Measurements from ENCODE around the gene KDM2B. TPM values are rescaled to one million over a fixed set of nuclear protein-coding genes. Genes with fewer than 3 reads are reported as not detected.

Gene KDM2B
- total RNA-seq, 1 experiment from 2014 or later = 15.5 TPM

DNA sequence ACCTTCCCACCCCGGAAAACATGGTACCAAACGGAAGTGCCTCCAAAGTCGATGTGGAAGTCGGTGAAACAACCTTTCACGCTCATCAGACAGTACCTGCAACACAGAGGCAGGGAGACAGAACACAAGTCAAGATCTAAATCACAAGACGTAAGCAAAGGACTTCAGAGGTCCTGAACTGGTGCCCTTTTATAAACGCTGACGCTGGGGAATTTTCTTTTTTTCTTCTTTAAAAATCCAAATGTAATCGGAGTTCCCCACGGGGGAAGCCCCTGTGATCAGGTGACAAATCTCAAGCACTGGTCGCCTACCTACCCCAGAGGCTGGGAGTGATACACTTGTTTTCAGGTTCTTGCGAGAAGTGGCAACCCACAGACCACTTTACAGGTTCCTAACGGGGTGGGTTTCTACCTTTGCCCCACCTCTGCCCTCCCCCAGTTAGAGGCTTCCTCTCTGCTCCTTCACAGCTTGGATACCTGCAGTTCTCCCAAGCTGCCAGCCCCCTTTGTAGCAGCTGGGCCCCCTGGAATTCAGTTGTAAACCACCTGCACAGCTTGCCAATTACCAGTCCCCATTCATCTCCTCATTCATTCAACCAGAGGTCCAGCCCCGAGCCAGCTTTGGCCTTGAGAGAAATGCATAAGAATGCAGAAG, 46.2 kb downstream of the KDM2B start:
- Mint-ChIP-seq H3K9me3 (ENCODE audit: unreplicated experiment) (no peaks in the 10 kb centered on the region), H3K4me1 (ENCODE audit: insufficient read depth, unreplicated experiment) (peaks cover 18% of the 10 kb centered on the region), H3K27me3 (ENCODE audit: insufficient read depth, unreplicated experiment) (no peaks in the 10 kb centered on the region), H3K36me3 (ENCODE audit: insufficient read depth, unreplicated experiment) (no peaks in the 10 kb centered on the region), H3K27ac (ENCODE audit: low read depth, unreplicated experiment) (no peak overlapping the region), H3K4me3 (ENCODE audit: unreplicated experiment) (no peak overlapping the region)
- CTCF ChIA-PET = no interaction called here
- TF ChIP-seq, protein P1, sequence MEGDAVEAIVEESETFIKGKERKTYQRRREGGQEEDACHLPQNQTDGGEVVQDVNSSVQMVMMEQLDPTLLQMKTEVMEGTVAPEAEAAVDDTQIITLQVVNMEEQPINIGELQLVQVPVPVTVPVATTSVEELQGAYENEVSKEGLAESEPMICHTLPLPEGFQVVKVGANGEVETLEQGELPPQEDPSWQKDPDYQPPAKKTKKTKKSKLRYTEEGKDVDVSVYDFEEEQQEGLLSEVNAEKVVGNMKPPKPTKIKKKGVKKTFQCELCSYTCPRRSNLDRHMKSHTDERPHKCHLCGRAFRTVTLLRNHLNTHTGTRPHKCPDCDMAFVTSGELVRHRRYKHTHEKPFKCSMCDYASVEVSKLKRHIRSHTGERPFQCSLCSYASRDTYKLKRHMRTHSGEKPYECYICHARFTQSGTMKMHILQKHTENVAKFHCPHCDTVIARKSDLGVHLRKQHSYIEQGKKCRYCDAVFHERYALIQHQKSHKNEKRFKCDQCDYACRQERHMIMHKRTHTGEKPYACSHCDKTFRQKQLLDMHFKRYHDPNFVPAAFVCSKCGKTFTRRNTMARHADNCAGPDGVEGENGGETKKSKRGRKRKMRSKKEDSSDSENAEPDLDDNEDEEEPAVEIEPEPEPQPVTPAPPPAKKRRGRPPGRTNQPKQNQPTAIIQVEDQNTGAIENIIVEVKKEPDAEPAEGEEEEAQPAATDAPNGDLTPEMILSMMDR (IDR thresholded peaks at IDR 0.05; ENCODE audit: unreplicated experiment) = no peak
- no peak for DNase-seq (ENCODE audit: unreplicated experiment)
- intact Hi-C loops (cut with micrococcal nuclease) = no loop called here
- POLR2A ChIA-PET = interaction anchor here (0.5 kb wide), 1 partner anchor 85 kb away, joined by 3 read pairs; no protein-coding TSS in a partner anchor
- no TSS peak for BruUV-seq (replicated peaks)

DNA sequence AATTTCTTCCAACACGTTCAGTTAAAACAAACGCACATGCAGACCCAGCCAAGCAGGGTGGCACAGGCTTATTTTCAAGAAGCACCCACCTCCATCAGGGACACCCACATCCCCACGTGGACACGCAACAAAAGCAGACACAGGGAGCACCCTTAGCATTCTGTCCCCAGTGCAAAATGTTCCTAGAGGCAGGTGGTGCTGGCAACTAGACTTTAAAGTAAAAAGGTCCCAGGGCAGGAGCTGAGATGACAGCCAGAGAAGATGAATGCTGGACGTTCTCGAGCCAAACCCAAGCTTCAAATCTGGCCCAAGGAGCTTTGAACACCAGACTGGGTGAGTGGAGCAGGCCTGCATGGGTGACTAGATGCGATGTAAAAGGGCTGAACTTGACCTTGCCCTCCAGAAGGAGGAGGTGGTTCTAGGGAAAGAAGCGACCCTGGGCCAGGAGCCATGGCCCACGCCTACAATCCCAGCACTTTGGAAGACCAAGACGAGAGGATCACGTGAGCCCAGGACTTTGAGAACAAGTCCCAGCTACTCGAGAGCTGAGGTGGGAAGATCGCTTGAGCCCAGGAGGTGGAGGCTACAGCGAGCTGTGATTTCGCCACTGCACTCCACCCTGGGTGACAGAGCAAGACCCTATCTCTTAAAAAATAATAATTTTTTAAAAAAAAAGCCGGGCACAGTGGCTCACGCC, 47.3 kb downstream of the KDM2B start:
- no peaks in the 10 kb centered on the region for H3K9me3 Mint-ChIP-seq (ENCODE audit: unreplicated experiment)
- POLR2A ChIA-PET = interaction anchor here (0.7 kb wide), 1 partner anchor 16 kb away, joined by 3 read pairs; no protein-coding TSS in a partner anchor

DNA sequence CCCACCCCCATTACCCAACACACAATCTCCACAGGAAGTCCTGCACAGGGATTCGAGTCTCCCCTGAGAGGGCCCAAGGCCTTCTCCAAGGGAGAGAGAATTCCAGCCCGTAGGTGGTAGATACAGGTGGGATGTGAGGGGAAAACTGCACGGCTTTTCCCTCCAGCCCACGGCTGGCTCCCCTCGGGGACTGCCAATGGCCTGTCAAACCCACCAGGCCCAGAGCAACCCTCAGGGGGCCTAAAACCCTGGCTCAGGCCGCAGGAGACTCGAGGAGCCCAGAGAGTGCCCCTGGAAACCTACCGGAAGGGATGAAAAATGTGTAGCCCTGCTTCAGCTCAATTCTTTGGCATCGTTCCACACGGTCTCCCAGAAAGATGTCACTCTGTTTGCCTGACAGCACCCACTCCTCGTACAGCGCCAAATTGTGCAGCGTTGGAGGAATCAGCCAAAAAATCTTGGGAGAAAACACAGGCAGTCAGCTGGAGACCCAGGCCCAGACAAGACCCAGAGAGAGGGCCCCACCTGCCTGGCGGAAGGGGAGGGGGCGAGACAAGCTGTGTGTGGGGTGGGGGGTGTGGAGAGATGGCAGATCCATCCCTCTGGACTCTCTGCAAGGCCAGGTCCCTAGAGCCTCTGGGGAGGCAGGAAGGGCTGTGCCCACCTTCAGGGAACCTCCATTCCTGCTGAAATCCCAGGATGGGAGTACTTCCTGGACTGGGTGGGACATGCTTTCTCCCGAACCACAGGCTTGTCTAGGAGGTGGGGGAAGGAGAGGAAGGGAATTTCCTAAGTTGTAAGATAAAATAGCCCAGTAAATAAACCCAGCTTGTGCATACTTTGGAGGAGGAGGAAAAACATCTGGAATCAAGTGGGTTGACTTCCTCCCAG, 48.1 kb downstream of the KDM2B start:
- POLR2A ChIA-PET = interaction anchor here (0.7 kb wide), 1 partner anchor 15 kb away, joined by 3 read pairs; no protein-coding TSS in a partner anchor
- DNase-seq (ENCODE audit: unreplicated experiment) = no peak
- H3K4me3 Mint-ChIP-seq (ENCODE audit: unreplicated experiment) = no peak overlapping the region
- no TSS peak for BruUV-seq (replicated peaks)
- TF ChIP-seq, protein P1 (IDR thresholded peaks at IDR 0.05; ENCODE audit: unreplicated experiment) = no peak
- intact Hi-C loops (cut with micrococcal nuclease) = no loop called here
- no peaks in the 10 kb centered on the region for H3K27me3 Mint-ChIP-seq (ENCODE audit: insufficient read depth, unreplicated experiment)
- no peaks in the 10 kb centered on the region for H3K9me3 Mint-ChIP-seq (ENCODE audit: unreplicated experiment)
- no peaks in the 10 kb centered on the region for H3K36me3 Mint-ChIP-seq (ENCODE audit: insufficient read depth, unreplicated experiment)
- H3K27ac Mint-ChIP-seq (ENCODE audit: low read depth, unreplicated experiment) = no peak overlapping the region
- peaks cover 12% of the 10 kb centered on the region for H3K4me1 Mint-ChIP-seq (ENCODE audit: insufficient read depth, unreplicated experiment)
- CTCF ChIA-PET = interaction anchor here (0.8 kb wide), 1 partner anchor 89 kb away, joined by 3 read pairs; no protein-coding TSS in a partner anchor

More for the DNA sequence above, 47.3 kb downstream of the KDM2B start:
- CTCF ChIA-PET = interaction anchor here (0.8 kb wide), 1 partner anchor 90 kb away, joined by 3 read pairs; no protein-coding TSS in a partner anchor
- H3K4me3 Mint-ChIP-seq (ENCODE audit: unreplicated experiment) = no peak overlapping the region
- TF ChIP-seq, protein P1 (IDR thresholded peaks at IDR 0.05; ENCODE audit: unreplicated experiment) = no peak
- peaks cover 16% of the 10 kb centered on the region for H3K4me1 Mint-ChIP-seq (ENCODE audit: insufficient read depth, unreplicated experiment)
- DNase-seq (ENCODE audit: unreplicated experiment) = no peak
- H3K27ac Mint-ChIP-seq (ENCODE audit: low read depth, unreplicated experiment) = no peak overlapping the region
- intact Hi-C loops (cut with micrococcal nuclease) = no loop called here
- no TSS peak for BruUV-seq (replicated peaks)
- H3K36me3 Mint-ChIP-seq (ENCODE audit: insufficient read depth, unreplicated experiment) = no peaks in the 10 kb centered on the region
- H3K27me3 Mint-ChIP-seq (ENCODE audit: insufficient read depth, unreplicated experiment) = no peaks in the 10 kb centered on the region

DNA sequence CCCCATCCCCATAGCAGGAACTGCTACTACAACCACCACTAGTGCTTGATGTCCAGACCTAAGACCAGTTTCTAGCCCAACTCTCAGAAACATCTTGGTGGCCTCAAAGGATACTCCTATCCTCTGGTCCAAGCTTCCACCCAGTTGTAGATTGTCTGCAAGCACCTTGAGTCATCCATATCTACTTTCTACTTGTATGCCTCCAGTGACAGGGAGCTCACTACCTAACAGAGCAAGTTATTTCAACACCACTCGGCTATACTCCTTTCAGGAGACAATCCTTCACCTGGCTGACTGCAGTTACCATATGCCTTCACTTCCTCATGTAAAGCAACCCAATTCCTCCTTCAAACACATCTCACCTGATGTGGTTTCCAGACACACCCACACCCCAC, 49.5 kb downstream of the KDM2B start:
- DNase-seq (ENCODE audit: unreplicated experiment) = no peak
- Mint-ChIP-seq H3K36me3 (ENCODE audit: insufficient read depth, unreplicated experiment) (no peaks in the 10 kb centered on the region), H3K4me3 (ENCODE audit: unreplicated experiment) (no peak overlapping the region), H3K27ac (ENCODE audit: low read depth, unreplicated experiment) (no peak overlapping the region), H3K4me1 (ENCODE audit: insufficient read depth, unreplicated experiment) (peaks cover 7% of the 10 kb centered on the region), H3K9me3 (ENCODE audit: unreplicated experiment) (no peaks in the 10 kb centered on the region), H3K27me3 (ENCODE audit: insufficient read depth, unreplicated experiment) (no peaks in the 10 kb centered on the region)
- CTCF ChIA-PET = no interaction called here
- POLR2A ChIA-PET = no interaction called here
- BruUV-seq (replicated peaks) = no TSS peak
- TF ChIP-seq, protein P1 (IDR thresholded peaks at IDR 0.05; ENCODE audit: unreplicated experiment) = no peak
- intact Hi-C loops (cut with micrococcal nuclease) = no loop called here
